GM18517 (cell line): Measurements from ENCODE around the gene SLC25A38.
"Not testable (repeated sequence)": the region's sequence is repeated elsewhere in the genome, so short reads cannot be mapped to it uniquely, and the experiment has no call there.

Source experiments
- ATAC-seq: cut with Tn5 transposase; IDR thresholded peaks from one replicate; pipeline ENCODE4 v1.9.1; 2021; ENCODE audit warnings: mild to moderate bottlenecking, moderate library complexity; ENCODE audit not compliant: unreplicated experiment

The SLC25A38 gene

GRCh38 chr3:39383045-39383880 lies at the start of gene SLC25A38:
SLC25A38 (plus strand) TSS chr3:39383370; CDS start chr3:39383725, 355 bp downstream.
- ATAC-seq = peak; percentile 74

- no peak for ATAC-seq
Measured at GRCh38 chr3:39333607-39334006, 49.6 kb upstream of the SLC25A38 start.

- no peak for ATAC-seq
Measured at GRCh38 chr3:39334205-39334604, 49.0 kb upstream of the SLC25A38 start.

- no peak for ATAC-seq
Measured at GRCh38 chr3:39338201-39338600, 45.0 kb upstream of the SLC25A38 start.

GRCh38 chr3:39339086-39339485 lies 44.1 kb upstream of the SLC25A38 start:
- ATAC-seq = no peak

- no peak for ATAC-seq
Measured at GRCh38 chr3:39343076-39343717, 40.0 kb upstream of the SLC25A38 start.

- ATAC-seq = no peak
Measured at GRCh38 chr3:39343760-39344159, 39.4 kb upstream of the SLC25A38 start.

GRCh38 chr3:39344746-39345344 lies 38.3 kb upstream of the SLC25A38 start:
- ATAC-seq = no peak

GRCh38 chr3:39346785-39347585 lies 36.2 kb upstream of the SLC25A38 start:
- ATAC-seq = peak; percentile 85

- no peak for ATAC-seq
Measured at GRCh38 chr3:39347586-39347876, 35.6 kb upstream of the SLC25A38 start.

- no peak for ATAC-seq
Measured at GRCh38 chr3:39349080-39349479, 34.1 kb upstream of the SLC25A38 start.

GRCh38 chr3:39350714-39351113 lies 32.5 kb upstream of the SLC25A38 start:
- ATAC-seq = no peak

GRCh38 chr3:39351134-39351533 lies 32.0 kb upstream of the SLC25A38 start:
- not testable (repeated sequence) for ATAC-seq

GRCh38 chr3:39353168-39353927 lies 29.8 kb upstream of the SLC25A38 start:
- ATAC-seq = not testable (repeated sequence)

- ATAC-seq = no peak
Measured at GRCh38 chr3:39358333-39358732, 24.8 kb upstream of the SLC25A38 start.

GRCh38 chr3:39361252-39361927 lies 21.8 kb upstream of the SLC25A38 start:
- no peak for ATAC-seq

- ATAC-seq = no peak
Measured at GRCh38 chr3:39362192-39362591, 21.0 kb upstream of the SLC25A38 start.

- ATAC-seq = no peak
Measured at GRCh38 chr3:39362812-39363211, 20.4 kb upstream of the SLC25A38 start.

- not testable (repeated sequence) for ATAC-seq
Measured at GRCh38 chr3:39370450-39370849, 12.7 kb upstream of the SLC25A38 start.

- ATAC-seq = no peak
Measured at GRCh38 chr3:39372833-39373232, 10.3 kb upstream of the SLC25A38 start.
